HG02610 (cell line): ENCODE measurements around the gene TAF4.
"Not testable (repeated sequence)": the region's sequence is repeated elsewhere in the genome, so short reads cannot be mapped to it uniquely, and the experiment has no call there.

Source experiments
- ATAC-seq: cut with Tn5 transposase; IDR thresholded peaks from one replicate; pipeline ENCODE4 v1.9.1; 2021; ENCODE audit warnings: mild to moderate bottlenecking, moderate library complexity; ENCODE audit not compliant: unreplicated experiment

Gene TAF4

DNA sequence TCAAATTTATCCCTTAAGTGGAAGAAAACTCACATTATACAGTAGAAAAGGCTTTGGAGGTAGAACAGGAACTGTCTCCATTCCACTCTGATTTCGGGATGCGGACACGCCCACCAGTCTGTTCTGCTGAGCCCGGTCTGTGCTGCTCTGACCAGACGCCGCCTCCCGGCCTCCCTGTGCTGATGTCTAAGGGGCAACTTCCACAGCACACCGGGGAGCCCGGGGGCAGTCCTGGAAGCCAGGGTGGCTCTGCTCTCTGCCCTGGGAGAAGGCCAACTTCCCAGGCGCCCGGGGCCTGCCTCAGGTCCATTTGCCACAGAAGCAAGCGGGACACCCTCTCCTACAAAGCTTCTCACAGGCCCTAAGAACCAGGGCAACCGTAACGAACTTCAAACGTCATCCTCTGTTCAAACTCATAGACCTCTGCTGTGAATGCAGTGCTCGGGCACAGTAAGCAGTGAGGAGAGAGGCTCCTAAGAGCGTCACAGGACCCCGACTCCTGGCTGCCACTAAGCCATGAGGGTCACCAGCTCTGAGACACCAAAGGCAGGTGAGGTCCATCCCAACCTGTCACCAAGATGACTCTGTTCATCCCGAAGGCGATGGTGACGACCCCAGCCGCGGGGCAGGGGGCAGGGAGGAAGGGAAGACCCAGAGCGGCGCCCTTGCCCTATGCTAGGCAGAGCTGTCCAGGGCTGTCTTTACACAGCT, 5.6 kb downstream of the TAF4 start:
- no peak for ATAC-seq

DNA sequence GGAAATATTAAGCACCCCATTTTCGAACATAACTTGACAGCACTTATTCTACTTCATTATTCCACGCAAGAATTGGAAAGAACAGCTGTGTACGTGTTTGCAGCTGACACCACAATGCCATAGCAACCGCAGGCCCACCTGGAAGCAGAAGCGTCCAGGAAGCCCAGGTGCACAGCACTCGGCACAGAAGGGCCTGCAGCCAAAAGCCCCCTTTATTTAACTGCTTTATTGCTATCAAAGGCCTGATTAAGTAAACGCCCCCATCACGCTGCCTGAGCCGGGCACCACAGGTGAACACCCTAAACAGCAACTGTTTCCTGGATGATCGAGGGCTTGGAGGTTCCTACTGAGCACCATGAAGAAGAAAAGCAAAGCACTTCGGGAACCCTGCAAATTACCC, 6.3 kb downstream of the TAF4 start:
- no peak for ATAC-seq

DNA sequence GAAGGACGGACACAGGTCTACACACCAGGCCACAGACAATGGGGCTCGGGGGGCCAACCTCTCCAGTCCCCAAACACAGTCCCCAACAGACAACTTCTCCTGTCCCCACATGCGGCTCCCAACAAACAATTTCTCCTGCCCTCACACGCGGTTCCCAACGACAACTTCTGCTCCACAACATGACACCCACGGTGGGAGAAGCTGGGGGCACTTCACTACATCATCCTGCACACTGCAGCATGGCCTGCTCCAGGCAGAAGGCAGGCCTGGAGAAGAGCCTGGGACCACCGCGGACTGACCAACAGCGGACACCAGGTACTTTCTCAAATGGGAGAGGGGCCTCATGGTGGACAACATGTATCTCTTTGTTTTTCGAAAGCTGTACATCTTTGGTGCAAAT, 6.7 kb downstream of the TAF4 start:
- ATAC-seq = no peak

DNA sequence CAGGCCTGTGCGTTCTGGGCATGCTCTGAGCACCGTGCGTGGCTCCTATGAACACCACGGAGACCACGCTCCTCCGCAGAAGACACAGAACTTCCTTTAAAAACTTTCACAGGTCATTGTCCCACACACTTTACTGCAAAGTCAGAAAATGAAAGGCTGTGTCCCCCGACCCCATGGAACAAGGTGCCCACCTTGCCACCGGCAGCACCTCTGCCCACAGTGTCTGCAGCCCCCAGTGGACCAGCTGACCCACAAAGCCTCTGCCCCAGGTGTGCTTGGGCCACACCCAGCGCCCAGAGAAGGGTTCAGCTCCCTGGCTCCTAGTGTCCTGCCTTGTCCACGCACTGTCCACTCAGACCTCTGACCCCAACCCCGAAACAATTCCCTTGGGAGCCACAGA, 8.7 kb downstream of the TAF4 start:
- ATAC-seq = no peak

DNA sequence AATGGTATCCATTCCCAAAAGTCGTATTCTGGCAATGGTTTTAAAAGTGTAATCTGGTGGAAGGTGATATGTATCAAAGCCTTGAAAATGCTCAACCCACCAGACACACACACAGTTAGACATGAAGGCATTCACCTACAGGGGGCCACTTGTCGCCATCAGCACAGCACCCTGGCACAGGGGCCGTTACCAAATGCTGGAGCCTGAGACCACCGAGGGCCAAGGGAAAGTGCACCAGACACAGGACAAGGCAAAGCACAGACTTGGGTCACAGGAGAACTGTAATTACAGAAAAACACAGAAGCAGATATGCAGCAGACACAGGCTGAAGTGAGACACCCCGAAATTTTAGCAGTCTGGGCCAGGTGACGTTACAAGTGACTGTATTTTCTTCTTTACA, 9.3 kb downstream of the TAF4 start:
- ATAC-seq = no peak

DNA sequence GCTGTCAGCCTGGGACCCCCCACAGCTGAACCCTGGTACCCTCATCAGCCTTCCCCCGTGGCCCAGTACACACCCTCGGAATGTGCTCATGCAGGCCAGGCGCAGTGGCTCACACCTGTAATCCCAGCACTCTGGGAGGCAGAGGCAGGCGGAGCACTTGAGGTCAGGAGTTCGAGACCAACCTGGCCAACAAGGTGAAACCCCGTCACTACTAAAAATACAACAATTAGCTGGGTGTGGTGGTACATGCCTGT, 9.9 kb downstream of the TAF4 start:
- not testable (repeated sequence) for ATAC-seq

DNA sequence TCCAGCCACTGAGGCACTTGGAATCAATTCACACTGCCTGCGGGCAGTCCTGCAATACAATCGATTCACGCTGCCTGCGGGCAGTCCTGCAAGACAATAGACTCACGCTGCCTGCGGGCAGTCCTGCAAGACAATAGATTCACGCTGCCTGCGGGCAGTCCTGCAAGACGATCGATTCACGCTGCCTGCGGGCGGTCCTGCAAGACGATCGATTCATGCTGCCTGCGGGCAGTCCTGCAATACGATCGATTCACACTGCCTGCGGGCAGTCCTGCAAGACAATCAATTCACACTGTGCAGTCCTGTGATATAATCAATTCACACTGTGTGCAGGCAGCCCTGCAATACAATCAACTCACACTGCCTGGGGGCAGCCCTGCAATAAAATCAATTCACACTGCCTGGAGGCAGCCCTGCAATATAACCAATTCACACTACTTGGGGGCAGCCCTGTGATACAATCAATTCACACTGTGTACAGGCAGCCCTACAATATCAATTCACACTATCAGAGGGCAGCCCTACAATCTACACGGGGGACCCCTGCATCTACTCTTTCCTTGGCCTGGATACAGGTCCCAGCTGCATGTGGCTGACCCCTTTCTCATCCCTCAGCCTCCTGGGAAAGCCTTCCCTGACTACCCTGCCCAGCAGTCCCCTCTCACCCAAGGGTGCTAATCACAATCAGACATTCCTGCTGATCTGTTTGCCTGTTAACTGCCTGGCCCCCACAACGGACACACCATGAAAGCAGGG, 10.4 kb downstream of the TAF4 start:
- no peak for ATAC-seq

DNA sequence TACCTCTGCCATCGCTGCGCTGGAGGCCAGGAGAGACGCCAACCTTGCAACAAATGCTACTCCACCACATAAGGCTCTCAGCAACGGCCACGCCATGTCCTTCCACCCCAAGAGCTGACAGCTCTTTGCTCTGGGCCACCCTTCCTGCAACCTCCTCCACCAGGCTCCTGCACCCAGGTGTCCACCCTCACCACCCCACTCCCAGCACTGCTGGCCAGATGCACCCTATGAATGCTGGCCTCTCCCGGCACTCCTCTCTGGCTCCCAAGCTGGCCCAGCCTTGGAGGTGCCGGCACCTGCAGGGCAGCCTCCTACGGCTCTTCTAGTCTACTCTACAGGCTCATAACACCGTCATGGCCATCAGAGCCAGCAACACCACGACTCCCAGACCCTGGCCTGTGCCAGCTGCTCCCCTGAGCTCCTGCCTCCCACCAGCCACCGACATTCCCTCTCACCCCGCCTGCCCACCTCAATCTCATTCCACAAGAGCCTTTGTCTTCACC, 11.2 kb downstream of the TAF4 start:
- no peak for ATAC-seq

DNA sequence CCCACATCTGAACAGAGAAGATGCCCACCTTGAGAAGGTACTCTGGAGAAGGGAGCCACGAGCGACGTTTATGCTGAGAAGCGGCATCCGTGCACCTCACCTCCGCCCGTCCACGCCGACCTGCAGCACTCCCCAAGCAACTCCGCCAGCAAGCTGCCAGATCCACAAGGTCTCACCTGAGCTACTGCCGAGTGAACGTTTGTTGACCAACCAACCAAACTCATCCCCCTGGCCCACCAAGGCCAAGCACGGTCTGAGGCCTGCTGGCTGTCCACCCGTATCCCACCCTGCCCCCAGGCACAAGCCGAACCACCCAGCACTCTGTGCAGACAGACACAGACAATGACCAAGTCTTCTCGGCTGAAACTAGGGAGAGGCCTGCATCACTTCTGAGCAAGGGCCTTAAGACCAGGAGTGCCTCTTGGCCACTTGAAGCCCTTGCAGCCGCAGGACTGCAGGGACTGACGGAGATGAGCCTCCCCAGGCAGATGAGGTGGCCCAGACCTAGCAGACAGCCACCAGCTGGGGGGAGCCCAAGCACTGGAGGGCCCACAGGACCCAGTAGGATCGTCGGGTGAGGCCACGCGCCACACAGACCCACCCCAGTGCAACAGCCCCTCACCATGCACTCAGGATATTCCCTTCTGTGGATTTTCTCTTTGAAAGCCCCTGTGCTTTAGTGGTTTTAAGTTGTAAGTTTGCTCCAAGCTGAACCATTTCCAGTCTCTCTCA, 12.1 kb downstream of the TAF4 start:
- no peak for ATAC-seq

DNA sequence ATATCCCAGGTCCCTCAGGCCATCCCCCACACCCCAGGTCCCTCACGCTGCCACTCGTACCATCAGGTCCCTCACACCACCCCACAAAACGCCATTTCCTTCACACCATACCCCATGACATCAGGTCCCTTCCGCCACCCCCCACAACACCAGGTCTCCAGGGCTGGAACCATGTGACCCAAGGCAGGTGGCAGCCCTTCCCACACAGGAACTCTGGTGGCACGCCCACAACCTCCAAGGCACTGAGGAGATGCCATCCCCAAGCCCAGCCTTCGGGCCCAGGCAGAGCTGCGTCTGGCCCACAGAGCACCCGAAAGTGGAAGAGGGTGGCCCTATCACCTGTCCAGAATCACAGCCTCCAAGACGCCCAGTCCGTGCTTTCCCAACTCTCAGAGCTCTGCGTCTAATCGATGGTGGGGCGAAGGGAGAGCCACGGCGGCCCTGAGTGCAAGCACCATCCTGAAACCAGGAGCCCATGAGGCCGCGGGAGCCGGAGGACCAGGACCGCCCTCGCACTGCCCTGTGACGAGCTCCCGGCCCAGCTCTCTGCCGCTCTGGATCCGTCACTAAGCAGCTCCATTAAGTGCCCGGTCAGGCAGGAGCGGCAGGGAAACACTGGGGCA, 12.7 kb downstream of the TAF4 start:
- ATAC-seq = no peak

DNA sequence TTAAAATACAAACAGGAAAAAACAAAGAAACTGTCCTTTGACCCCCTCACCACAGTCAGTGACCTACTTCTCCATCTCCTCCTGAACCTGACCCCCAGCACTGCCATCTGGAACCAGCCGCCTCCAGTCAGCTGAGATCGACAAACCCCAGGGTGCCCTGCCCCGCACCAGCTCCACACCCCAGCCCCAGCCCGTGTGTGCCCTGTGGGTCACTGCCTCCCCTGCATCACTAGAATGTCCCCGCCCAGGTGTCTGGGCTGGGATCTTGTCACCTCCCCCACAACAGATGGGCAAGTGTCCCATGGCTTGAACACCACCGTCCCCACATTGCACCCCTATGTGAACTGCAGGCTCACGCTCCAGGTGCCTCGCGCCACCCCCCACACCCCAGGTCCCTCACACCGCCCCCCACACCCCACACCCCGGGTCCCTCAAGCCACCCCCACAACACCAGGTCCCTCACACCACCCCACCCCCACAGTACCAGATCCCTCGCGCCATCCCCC, 13.3 kb downstream of the TAF4 start:
- no peak for ATAC-seq

DNA sequence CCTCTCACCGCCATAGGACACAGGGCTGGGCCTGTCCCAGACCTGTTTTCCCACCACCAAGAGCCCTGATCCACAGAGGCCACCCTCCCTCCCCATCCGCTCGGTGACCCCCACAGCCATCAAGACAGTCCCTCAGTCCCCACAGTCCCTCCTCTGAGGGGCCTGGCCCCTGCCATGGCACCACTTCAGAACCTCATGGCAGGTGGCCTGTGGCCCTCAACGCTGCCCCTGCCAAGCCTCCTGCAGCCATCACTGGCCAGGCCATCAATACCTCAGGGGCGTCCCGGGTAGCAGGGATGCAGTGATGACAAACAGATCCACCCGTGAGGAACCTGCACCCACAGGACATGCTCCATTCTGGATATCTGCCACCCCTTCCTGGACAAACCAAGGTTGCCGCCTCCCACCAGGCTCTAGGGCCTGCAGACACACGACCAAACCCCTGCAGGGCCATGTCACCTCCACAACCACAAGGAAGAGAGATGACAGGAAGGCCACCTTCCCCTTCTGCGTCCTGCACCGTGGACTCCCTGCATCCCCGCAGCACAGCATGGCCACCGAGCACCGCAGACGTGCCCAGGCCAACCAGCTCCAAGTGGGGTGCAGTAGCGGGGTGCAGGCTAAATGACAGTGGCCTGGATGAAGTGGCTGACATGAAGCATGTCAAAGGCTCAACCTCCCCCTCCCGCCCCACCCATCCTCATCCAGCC, 14.0 kb downstream of the TAF4 start:
- ATAC-seq = no peak

DNA sequence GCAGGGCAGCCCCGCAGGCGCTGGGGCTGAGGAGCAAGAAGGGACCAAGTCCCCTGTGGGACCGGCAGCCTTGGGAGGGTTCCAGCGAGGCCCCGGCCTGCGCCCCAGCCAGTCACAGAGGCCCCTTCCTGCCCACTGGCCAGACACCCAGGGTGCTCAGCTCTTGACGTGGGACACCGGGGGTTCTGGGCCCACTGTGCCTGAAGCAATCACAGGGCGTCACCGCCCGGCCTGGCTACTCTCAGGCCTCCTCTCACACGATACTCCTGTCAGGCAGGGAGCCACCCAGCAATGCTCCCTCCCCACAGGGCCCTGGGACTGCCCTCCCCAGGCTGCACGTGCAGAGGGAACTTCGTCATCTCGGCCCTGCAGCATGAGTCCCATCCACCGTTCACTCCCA, 14.5 kb downstream of the TAF4 start:
- ATAC-seq = no peak

DNA sequence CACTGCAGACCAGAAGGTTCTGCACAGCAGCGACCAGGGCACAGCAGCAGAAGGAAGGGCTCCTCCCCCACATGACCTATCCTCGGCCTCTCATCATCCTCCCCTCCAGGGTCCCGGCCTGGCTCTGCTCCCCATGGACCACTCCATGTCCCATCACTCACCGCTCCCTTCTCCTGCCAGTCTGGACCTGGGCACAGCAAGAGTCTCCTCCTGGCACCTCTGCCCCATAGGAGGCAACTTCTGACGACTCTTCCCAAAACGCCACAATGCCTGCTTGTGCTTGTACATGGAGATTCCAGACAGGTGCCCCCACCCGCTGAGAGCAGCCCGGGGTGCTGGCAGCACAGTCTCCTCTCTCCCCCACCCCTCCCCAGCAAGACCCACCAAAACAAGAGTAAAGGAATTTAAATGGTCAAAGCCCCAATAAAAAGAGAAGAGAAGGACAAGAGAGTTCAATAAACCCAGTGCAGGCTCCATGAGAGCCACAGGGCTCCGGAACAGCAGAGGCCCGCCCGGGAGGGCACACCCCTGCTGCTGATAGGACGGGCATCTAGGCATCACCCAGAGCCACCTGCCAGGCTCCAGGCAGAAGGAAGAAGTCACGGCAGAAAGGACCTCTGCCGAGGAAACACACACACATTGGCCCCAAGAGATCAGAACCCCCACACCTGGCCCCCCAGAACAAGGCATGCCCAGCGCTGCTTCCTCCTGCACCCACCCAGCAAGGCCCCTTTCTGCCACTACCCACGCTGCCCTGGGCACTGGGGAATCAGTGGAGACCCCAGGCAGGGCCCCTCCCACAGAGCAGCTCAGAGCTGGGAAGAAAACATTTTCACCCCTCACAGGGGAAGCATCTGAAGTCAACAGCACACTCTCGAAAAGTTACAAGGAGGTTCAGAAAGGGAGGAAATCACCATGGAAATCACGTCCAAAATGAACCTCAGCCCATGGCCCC, 15.2 kb downstream of the TAF4 start:
- ATAC-seq = no peak

DNA sequence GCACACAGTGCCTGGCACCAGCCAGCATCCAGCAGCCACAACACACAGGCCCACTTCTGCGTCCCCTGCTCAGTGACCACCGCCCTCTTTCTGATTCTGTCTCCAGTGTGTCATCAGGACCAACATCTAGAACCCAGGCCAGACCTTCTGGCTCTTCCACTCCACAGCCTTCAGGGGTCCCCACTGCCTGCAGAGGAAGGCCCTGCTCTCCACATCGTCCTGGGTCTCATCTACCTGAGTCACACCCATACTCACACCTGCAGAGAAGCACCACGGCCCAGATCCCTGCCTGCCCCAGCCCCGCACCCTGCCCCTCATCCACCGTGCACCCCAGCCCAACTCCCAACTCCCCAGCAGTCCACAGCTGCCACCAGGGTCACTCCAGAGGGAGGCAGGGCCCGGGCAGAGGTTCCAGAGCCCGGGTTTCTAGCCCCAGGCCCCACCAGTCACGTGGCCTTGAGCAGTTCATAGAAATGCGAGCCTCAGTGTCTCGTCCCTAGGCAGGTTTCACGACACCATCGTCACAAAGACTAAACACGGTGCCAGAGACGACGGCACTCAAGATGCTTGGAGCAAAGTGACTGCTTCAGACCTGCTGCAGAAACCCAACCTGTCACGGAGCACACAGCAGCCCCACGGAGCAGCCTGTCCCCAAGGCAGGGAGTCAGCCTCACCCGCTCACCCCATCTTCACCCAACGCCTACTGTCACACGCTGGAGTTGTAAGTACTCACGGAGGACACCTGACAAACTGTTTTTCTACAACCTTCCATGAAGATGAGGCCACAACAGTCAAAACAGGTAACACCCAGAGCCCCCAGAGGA, 16.1 kb downstream of the TAF4 start:
- no peak for ATAC-seq

DNA sequence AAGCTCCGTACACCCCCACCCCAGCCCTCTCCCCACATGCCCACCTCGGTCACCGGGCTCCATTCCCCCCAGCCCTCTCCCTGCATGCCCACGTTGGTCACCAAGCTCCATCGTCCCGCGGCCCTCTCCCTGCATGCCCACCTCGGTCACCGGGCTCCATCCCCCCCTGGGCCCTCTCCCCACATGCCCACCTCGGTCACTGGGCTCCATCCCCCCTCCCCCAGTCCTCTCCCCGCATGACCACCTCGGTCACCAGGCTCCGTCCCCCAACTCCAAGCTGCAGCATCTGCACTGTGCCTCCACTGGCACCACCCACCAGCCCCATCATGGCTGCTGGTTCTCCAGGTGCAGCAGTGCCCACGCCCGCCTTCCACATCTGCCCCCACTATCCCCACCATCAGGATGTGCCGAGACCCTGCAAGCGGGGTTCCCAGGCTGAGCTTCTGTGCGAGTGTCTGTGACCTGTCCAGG, 16.8 kb downstream of the TAF4 start:
- ATAC-seq = no peak

DNA sequence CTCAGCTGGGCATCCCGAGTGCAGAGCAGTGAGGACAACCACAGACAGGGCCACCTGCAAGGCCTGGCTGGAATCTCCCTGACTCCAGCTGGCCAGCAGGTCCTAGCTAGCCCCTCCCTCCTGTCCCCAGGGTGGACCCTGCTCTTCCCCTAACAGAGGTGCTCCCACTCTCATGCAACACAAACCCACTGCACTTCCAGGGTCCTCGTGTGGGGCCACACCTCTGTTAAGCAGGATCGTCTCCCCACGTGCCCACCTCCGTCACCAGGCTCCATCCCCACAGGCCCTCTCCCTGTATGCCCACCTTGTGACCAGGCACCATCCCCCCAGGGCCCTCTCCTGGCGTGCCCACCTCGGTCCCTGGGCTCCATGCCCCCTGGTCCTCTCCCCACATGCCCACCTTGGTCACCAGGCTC, 17.3 kb downstream of the TAF4 start:
- no peak for ATAC-seq

DNA sequence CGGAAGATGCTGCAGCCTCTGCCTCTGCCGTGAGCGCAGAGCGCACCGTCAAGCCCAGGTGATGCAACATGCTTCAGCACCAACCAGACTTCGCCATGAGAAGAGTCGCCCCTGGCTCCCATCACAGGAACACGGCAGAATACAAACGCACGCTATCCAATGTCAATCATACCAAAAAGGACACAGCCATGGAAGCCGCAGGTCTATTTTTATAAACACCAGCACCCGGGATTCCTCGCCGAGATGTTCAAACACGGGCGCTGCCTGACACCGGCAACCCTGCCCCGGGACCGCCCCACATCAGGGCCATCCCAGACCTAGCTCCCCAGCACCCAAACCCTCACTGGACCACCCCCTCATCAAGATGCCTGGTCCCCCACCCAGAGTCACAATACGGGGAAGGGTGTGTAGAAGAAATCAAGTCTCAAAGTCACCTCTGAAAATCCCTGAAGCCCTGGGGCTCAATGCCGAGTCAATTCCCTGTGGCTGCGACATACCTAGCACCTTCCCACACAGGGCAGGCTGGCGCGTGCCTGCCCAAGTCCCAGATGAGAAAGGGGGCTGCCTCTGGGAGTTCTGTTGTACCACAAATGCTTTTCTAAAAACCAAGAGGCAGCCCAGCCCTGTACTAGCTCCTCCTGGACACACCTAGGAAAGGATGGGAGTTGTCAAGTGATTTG, 17.9 kb downstream of the TAF4 start:
- ATAC-seq = no peak
